NB4 (cell line): ENCODE results near the gene LRP11.
"Not testable (repeated sequence)": the region's sequence is repeated elsewhere in the genome, so short reads cannot be mapped to it uniquely, and the experiment has no call there.

Experiments
- DNase-seq: peaks from one replicate; pipeline ENCODE4 v3.0.0; 2010; ENCODE audit warnings: low read depth
- H3K4me3 ChIP-seq: one replicate; pipeline ENCODE4 v1.5.1; 2011; ENCODE audit warnings: mild to moderate bottlenecking, low read depth, low read length, moderate library complexity
- MYC ChIP-seq: IDR thresholded peaks from 2 replicates; pipeline ENCODE4 v1.6.1; 2011; ENCODE audit warnings: low read depth, low read length
- POLR2A ChIP-seq: IDR thresholded peaks from 2 replicates; pipeline ENCODE4 v1.6.1; 2011; ENCODE audit warnings: mild to moderate bottlenecking; ENCODE audit not compliant: insufficient read length; ENCODE audit errors: extremely low read depth
- TF ChIP-seq, protein P1 (sequence below): IDR thresholded peaks from 2 replicates; pipeline ENCODE4 v1.6.1; 2011; ENCODE audit warnings: low read depth, low read length
- TF ChIP-seq, protein P2 (sequence below): IDR thresholded peaks from one replicate; pipeline ENCODE4 v1.5.1; 2012; ENCODE audit warnings: low read depth, low read length

LRP11 gene, protein sequence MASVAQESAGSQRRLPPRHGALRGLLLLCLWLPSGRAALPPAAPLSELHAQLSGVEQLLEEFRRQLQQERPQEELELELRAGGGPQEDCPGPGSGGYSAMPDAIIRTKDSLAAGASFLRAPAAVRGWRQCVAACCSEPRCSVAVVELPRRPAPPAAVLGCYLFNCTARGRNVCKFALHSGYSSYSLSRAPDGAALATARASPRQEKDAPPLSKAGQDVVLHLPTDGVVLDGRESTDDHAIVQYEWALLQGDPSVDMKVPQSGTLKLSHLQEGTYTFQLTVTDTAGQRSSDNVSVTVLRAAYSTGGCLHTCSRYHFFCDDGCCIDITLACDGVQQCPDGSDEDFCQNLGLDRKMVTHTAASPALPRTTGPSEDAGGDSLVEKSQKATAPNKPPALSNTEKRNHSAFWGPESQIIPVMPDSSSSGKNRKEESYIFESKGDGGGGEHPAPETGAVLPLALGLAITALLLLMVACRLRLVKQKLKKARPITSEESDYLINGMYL

DNA sequence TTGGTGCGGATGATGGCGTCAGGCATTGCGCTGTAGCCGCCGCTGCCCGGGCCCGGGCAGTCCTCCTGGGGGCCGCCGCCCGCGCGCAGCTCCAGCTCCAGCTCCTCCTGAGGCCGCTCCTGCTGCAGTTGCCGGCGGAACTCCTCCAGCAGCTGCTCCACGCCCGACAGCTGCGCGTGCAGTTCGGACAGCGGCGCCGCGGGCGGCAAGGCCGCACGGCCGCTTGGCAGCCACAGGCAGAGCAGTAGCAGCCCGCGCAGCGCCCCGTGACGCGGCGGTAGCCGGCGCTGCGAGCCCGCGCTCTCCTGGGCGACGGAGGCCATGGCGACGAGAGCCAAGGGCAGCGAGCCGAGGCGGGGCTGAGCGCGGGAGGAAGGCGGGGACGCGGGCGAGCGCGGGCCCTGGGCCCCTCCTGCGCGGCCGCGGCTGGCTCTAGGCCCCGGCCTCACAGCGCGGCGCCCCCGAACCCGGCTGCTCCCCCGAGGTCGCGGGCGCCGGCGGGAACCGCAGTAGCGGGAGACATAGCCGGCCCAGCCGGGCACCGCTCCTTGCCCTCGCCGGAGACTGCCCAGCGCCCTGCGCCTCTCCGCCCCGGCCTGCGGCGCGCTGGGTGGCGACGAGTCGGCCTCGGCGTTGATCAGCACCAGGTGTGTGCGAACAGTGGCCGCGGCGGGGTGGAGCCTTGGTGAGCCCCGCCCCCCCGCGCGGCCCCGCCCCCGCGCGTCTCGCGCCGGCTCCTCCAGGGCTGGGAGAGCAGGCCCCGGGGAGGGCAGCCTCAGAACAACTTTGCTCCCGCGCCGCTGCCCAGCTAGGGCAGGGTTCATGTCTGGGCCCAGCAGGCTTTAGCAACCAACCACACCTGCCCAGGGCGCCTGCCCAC, at the start of gene LRP11:
Gene LRP11, minus strand, starts transcription at position 662 of the 880 bp plus-strand sequence. Its CDS starts 339 bp downstream, at position 323.
- DNase-seq, result peak; percentile 76
- H3K4me3 ChIP-seq, result peak within 1 kb of the TSS; percentile 35
- no peak; the same call in 1 of the 2 replicates for TF ChIP-seq MYC
- TF ChIP-seq, protein P1, sequence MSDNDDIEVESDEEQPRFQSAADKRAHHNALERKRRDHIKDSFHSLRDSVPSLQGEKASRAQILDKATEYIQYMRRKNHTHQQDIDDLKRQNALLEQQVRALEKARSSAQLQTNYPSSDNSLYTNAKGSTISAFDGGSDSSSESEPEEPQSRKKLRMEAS, result peak; percentile 58; the same call in 1 of the 2 replicates

DNA sequence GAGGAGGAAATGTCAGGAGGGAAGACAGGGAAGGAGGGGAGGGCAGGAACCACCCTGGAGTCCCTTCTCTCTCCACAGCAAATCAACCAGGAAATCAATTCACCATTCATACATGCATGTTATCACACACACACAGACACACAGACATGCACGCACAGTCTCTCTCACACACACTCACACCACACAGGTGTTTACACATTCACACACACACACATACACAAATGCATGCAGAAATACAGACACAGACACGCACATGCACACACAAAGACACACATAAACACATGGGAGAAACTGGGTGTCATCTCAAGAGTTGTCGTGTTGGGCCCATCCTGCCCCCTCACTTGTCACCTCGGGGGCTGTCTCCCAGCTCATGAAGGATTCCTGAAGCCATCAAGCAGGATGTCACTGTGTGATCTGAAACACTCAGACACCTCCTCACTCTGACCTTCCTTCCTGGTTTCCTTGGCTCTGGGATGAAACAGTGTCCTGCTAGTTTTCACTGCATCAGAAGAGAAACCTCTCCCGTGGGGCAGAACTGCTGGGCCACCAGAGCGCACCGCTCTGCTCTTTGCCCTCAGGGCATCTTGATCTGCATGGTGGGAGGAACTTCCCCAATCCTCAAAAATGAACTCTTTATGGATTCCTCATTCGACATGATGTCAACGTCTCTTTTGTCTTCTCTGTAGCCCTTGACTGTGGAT, 49.5 kb upstream of the LRP11 start:
- TF ChIP-seq MYC (no peak), POLR2A (no peak)
- TF ChIP-seq, protein P1, result no peak
- TF ChIP-seq, protein P2, sequence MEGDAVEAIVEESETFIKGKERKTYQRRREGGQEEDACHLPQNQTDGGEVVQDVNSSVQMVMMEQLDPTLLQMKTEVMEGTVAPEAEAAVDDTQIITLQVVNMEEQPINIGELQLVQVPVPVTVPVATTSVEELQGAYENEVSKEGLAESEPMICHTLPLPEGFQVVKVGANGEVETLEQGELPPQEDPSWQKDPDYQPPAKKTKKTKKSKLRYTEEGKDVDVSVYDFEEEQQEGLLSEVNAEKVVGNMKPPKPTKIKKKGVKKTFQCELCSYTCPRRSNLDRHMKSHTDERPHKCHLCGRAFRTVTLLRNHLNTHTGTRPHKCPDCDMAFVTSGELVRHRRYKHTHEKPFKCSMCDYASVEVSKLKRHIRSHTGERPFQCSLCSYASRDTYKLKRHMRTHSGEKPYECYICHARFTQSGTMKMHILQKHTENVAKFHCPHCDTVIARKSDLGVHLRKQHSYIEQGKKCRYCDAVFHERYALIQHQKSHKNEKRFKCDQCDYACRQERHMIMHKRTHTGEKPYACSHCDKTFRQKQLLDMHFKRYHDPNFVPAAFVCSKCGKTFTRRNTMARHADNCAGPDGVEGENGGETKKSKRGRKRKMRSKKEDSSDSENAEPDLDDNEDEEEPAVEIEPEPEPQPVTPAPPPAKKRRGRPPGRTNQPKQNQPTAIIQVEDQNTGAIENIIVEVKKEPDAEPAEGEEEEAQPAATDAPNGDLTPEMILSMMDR, result no peak
- DNase-seq, result no peak
- H3K4me3 ChIP-seq, result no peak overlapping the region

GRCh38 chr6:149913085-149913484, 48.9 kb upstream of the LRP11 start:
- DNase-seq, result no peak
- no peak overlapping the region for H3K4me3 ChIP-seq
- TF ChIP-seq, protein P2, result no peak
- TF ChIP-seq, protein P1, result no peak
- no peak for TF ChIP-seq POLR2A
- TF ChIP-seq MYC, result no peak

- not testable (repeated sequence) for H3K4me3 ChIP-seq, DNase-seq
These were observed 48.5 kb upstream of the LRP11 start for GRCh38 chr6:149912680-149913079.

DNA sequence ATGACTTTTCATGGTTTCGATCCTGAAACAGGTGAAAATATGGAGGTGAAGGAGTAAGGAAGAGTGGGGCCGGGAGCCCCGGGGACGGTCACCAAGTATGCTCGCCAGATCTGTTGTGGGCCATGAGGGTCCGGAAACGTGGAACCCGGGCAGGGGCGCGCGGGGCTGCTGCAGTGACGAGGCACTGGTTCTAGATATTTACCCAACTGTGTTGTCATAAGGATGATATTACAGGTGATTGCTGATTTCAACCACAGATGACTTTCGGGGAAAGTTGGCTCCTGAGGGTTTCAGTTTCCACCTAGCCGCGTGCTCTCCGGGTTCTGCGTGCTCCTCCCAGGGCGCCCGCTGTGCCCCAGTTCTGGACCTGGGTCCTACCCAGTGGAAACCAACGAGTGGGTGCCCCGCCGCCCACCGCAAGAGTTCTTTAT, 46.6 kb upstream of the LRP11 start:
- TF ChIP-seq, protein P2, result no peak
- no peak for TF ChIP-seq POLR2A
- no peak for TF ChIP-seq MYC
- TF ChIP-seq, protein P1, result no peak
- no peak overlapping the region for H3K4me3 ChIP-seq
- DNase-seq, result no peak

DNA sequence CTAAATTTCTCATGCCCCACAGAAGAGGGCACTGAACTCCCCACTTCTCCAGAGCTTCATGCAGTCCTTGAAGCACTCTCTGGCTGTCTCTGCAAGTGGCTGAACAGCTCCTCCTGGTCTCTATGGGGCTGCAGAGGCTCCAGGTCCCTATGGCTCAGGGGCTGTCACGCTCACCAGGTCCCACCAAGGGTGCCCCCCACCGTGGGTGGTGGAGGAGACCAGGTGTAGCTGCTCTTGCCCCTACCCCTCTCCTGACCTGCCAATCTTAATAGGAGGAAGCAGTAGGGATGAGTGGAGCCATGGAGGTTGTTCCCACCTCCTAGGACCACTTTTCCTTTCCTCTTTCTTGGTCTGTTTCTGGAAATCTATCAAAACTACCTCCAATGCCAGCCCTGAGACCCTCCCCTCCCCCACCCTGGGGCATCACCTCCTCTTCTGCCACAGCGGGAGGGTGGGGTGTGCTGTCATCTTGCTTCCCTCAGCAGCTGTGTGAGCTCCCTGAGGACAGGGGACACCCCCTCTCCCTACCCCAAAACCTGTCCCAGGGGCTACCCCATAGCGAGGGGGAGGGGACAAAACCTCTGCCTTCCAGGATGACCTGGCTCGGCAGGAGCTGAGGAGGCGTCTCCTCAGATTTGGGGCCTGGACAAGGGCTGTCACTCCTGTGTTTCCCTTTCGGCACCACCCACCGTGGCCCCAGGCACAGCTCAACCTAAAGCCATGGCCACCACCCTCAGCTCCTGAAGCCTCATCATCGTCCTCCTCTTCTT, 45.7 kb upstream of the LRP11 start:
- TF ChIP-seq, protein P2, result no peak
- no peak for TF ChIP-seq MYC
- TF ChIP-seq POLR2A, result no peak
- TF ChIP-seq, protein P1, result no peak
- no peak overlapping the region for H3K4me3 ChIP-seq
- no peak for DNase-seq

DNA sequence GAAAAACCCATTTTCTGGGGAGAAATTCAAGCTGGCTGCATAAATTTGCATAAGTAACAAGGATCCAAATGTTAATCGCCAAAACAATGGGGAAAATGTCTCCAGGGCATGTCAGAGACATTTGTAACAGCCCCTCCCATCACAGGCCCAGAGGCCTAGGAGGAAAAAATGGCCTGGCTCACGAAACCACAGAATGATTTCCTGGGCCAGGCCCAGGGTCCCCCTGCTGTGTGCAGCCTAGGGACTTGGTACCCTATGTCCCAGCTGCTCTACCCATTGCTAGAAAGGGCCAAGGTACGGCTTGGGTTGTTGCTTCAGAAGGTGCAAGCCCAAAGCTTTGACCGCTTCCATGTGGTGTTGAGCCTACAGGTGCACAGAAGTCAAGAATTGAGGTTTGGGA, 44.3 kb upstream of the LRP11 start:
- H3K4me3 ChIP-seq, DNase-seq: not testable (repeated sequence)
